ENCODE data around the gene NEU1.

Gene NEU1

DNA sequence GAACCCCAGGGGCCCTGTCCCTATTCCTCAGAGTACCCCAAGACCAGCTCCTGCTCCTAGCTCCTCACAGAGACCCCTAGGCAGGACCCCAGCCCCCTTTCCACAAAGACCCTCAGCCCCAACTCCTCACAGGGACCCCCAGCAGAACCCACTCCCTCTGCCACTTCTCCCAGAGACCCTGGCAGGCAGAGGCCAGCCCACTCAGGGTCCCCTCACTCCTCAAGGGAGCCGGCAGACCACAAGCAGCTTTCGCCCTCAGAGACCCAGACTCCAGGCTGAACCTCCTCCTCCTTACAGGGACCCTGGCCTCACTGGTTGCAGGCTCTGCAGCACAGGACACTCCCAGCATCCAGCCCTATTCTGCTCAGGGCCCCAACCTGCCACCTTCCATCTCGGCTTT lies 15.6 kb upstream of the NEU1 start:
- no peak for DNase-seq (ENCODE audit: low spot score)
- TF ChIP-seq, protein P1, sequence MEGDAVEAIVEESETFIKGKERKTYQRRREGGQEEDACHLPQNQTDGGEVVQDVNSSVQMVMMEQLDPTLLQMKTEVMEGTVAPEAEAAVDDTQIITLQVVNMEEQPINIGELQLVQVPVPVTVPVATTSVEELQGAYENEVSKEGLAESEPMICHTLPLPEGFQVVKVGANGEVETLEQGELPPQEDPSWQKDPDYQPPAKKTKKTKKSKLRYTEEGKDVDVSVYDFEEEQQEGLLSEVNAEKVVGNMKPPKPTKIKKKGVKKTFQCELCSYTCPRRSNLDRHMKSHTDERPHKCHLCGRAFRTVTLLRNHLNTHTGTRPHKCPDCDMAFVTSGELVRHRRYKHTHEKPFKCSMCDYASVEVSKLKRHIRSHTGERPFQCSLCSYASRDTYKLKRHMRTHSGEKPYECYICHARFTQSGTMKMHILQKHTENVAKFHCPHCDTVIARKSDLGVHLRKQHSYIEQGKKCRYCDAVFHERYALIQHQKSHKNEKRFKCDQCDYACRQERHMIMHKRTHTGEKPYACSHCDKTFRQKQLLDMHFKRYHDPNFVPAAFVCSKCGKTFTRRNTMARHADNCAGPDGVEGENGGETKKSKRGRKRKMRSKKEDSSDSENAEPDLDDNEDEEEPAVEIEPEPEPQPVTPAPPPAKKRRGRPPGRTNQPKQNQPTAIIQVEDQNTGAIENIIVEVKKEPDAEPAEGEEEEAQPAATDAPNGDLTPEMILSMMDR (IDR thresholded peaks at IDR 0.05; ENCODE audit: borderline replicate concordance, control extremely low read depth, extremely low read depth, insufficient read depth, missing control alignments), result no peak
- in situ Hi-C loops (cut with MboI; ENCODE audit: low sequenced_read_pairs, unreplicated experiment), result no loop called here

DNA sequence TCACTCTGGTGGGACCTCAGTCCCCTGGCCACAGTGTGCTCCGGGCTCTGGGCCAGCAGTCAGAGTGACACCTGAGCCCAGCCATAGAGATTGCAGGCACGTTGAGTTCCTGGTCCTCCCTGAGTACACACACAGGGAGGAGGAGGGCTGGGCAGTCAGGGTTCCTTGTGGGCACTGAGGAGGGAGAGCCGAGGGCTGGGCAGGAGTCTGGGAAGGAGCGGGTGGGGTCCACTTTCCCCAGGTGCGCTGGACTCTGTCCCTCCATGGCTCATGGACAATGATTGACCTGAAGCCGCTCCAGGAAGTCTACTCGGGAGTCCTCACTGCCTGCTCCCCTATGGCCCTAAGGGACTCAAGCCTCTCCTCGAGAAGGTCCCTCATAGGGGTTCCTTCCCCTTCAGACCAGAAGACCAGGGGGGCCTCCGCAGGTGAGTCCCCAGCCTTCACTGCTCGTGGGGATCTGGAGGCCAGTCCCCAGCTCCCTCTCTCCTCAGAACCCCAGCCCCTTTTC lies 15.1 kb upstream of the NEU1 start:
- TF ChIP-seq, protein P1 (IDR thresholded peaks at IDR 0.05; ENCODE audit: borderline replicate concordance, control extremely low read depth, extremely low read depth, insufficient read depth, missing control alignments), result no peak
- DNase-seq (ENCODE audit: low spot score), result no peak
- in situ Hi-C loops (cut with MboI; ENCODE audit: low sequenced_read_pairs, unreplicated experiment), result no loop called here

DNA sequence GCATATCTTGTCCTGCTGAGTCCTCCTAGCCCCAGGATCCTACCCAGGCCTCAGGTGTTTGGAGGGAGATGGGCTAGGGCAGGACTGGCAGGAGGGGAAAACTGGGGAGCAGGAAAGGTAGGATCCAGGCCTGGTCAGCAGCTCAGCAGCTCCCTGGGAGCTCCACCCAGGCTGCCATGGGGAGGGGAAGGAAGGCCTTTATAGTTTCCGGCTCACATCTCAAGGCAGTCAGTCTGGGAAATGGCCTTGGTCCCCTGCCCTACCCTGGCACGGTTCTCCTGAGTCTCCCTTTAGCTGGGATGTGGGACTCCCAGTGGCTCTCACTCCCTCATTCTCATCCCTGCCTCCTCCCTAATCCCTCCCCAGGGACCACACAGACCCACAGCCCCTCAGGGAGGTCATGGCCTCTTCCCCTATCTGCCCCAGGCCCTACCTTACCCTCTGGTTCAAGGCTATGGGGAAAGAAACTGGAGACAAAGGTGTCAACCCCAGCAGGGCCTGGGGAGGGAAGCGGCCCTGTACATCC lies 14.6 kb upstream of the NEU1 start:
- no peak for DNase-seq (ENCODE audit: low spot score)
- in situ Hi-C loops (cut with MboI; ENCODE audit: low sequenced_read_pairs, unreplicated experiment), result no loop called here
- TF ChIP-seq, protein P1 (IDR thresholded peaks at IDR 0.05; ENCODE audit: borderline replicate concordance, control extremely low read depth, extremely low read depth, insufficient read depth, missing control alignments), result no peak

DNA sequence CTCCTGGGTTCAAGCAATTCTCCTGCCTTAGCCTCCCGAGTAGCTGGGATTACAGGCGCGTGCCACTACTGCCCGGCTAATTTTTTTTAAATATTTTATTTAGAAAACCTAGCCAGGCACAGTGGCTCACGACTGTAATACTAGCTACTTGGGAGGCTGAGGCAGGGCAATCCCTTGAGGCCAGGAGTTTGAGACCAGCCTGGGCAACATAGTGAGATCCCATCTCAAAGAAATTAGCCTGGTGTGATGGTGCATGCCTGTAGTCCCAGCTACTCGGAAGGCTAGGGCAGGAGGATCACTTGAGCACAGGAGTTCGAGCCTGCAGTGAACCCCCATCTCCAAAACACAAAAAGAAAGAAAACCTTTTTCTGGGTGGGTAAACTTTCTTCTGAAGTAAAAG lies 13.7 kb upstream of the NEU1 start:
- DNase-seq (ENCODE audit: low spot score), result no peak
- TF ChIP-seq, protein P1 (IDR thresholded peaks at IDR 0.05; ENCODE audit: borderline replicate concordance, control extremely low read depth, extremely low read depth, insufficient read depth, missing control alignments), result no peak
- in situ Hi-C loops (cut with MboI; ENCODE audit: low sequenced_read_pairs, unreplicated experiment), result no loop called here

DNA sequence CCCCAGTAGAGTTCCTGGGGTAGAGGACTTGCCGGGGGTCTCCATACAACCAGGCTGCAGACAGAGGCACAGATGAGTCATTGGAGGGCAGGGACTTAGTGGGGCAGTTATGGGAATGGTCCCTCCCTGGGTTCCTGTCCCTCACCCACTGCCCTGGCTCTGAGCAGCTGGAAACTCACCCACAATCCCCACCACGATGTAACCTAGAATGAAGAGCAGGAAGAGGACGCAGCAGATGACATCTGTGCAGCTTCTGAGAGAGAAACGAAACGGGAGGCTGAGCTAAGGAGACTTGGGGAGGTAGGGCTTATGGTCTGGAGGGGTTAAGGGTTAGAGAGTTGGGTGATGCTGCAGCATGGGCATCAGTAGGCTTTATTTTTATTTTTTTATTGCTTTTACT lies 13.3 kb upstream of the NEU1 start:
- TF ChIP-seq, protein P1 (IDR thresholded peaks at IDR 0.05; ENCODE audit: borderline replicate concordance, control extremely low read depth, extremely low read depth, insufficient read depth, missing control alignments), result no peak
- in situ Hi-C loops (cut with MboI; ENCODE audit: low sequenced_read_pairs, unreplicated experiment), result no loop called here

DNA sequence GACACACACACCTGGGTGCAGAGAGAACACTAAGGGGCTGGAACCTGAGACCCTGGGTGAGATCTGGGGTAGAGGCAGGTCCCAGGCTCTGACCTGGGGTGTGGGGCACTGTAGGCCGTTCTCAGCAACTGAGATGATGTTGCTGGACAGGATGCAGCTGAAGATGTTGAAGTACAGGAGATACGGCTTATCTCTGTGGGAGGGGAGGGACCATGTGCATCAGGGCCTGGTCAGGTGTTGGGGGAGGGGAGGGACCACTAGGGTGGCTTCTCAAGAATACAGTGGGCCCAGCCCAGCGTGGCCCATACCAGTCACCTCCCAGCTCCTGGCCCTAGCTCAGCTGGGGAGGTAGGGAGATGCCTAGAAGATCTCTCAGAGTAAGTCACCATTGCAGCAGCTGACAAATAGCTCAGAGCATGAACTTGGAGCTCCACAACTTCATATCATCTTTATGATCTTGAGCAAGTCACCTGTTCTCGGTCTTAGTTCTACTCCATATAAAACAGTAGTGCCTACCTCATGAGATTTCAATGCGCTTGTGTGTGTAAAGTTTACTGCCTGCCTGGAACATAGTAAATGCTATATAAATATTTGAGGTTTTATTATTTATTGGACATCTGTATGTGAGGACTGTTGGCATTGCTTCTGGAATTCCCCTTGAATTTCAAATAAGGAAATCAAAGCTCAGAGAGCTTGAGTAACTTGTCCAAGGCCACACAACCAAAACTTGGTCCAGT lies 12.4 kb upstream of the NEU1 start:
- in situ Hi-C loops (cut with MboI; ENCODE audit: low sequenced_read_pairs, unreplicated experiment), result no loop called here
- TF ChIP-seq, protein P1 (IDR thresholded peaks at IDR 0.05; ENCODE audit: borderline replicate concordance, control extremely low read depth, extremely low read depth, insufficient read depth, missing control alignments), result no peak
- DNase-seq (ENCODE audit: low spot score), result no peak

More for the DNA sequence above, 13.3 kb upstream of the NEU1 start:
- DNase-seq (ENCODE audit: low spot score), result no peak
